ENCODE data around the gene JMJD8.
A peak's percentile ranks its signal among the peaks of the same experiment; 100 is the strongest.

The JMJD8 gene

DNA sequence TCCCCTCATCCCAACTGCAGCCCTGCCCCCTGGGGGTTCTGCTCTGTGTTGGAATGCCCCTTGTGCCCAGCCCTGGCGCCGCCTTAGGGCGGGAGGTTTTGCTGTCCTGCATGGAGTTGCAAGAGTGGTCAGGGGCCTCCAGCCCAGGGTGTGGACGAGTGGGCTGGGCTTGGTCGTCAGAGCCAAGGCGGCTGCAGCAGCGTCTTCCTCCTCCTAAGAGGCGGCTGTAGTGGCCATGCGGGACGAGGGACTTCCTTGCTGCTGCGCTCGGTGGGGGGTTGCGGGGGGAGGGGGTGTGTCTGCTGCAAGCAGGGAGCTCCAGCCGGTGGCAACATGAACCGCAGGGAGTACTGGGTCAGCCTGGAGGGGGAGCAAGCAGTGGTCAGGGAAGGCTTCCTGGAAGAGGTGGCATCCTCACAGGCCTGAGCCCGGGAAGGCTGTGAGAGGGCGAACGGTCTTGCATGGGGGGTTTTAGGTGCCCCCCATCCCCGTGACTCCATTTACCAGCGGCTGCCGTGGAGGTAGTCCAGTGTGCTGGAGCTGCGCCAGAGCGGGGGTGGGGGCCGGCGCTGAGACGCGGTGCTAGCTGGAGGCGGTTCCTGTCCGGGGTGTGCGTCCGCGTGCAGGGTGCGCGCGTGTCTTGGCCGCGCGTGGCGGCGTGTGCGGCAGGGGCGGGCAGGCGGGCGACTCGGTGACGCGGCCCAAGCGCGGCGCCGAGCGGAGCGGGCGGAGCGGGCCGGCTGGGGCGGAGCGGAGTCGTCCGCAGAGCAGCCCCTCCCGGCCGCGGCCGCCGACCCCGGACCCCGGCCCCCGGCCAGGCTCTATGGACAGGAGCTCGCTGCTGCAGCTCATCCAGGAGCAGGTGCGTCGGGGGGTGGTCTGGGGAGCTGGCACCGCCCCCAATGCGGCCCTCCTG is 8.9 kb downstream of the JMJD8 start, which contains the start of gene RHBDL1:
Gene RHBDL1, plus strand, starts transcription at position 704 of the 916 bp plus-strand sequence. Its CDS starts 120 bp downstream, at position 824.
- no peak for DNase-seq

DNA sequence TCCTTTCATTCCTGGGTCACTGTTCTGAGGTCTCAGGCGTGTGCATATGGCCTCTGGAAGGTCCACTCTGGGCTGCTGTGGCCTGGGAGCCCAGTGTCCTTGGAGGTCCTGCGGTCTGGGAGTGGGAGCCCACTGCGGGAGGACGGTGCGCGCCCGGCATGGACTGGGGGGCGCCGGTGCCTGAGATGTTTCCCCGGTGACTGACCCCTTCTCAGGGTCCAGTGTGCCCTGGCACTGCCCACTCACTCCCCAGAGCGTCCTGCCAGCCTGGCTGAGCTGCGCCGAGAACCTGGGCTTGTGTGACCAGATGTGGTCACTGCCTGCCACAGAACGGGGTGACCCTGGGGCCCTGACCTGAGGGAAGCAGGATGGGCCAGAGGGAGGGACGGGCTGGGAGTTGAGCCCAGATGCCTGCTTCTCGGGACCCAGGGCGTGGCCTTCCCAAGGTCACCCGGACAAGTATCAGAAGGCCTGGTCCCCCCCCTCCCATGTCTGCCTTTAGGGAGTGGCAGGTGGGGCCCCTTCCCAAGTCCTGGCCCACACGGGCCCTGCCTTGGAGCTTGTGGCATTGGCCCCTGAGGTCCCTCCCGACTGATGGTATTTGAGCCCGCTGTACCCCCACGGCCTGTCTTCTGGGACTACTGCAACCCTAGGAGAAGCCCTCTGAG is 9.8 kb downstream of the JMJD8 start:
- no peak for DNase-seq

DNA sequence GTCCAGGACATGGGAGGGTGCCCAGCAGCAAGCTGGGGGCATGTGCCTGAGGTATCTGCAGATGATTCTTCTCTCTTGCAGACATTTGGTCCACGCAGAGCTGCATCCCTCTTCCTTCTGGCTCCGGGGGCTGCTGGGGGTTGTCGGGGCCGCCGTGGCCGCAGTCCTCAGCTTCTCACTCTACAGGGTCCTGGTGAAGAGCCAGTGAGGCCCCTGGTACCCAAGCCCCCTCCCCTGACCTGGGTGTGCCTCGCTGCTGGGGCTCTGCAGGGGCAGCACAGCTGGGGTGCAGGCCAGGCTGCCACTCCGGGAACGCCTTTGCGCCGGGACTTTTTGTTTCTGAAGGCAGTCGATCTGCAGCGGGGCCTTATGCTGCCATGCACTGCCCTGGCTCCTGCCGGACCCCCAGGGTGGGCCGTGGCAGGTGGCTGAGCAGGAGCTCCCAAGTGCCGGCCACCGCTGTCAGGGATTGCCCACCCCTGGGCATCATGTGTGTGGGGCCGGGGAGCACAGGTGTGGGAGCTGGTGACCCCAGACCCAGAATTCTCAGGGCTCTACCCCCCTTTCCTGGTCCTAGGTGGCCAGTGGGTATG is 10.6 kb downstream of the JMJD8 start:
- DNase-seq = no peak

DNA sequence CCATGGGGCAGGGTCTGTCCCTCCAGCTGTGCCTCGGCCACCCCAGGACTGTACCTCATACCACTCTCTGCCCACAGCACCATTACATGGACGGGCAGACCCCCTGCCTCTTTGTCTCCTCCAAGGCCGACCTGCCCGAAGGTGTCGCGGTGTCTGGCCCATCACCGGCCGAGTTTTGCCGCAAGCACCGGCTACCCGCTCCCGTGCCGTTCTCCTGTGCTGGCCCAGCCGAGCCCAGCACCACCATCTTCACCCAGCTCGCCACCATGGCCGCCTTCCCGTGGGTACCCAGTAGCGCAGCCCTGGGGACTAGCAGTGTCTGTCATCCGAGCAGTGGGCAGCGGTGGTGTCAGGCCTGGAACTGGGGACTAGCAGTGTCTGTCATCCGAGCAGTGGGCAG is 11.3 kb downstream of the JMJD8 start:
- DNase-seq = no peak

DNA sequence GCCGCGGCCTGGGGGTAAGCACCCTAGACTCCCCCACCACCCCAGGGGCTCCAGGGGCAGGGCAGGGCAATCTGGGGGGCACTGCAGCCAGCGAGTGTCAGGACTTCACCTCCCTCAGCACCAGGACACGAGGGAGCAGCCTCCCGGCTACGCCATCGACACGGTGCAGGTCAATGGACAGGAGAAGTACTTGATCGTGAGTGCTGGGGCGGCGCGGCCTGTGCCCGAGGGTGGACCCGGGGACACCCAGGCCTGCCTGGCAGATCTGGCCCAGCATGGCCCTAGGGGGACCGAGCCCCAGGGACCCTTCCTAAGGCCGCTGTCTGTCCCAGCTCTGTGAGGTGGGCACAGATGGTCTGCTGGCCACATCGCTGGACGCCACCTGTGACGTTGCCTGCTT is 11.8 kb downstream of the JMJD8 start:
- DNase-seq = no peak

DNA sequence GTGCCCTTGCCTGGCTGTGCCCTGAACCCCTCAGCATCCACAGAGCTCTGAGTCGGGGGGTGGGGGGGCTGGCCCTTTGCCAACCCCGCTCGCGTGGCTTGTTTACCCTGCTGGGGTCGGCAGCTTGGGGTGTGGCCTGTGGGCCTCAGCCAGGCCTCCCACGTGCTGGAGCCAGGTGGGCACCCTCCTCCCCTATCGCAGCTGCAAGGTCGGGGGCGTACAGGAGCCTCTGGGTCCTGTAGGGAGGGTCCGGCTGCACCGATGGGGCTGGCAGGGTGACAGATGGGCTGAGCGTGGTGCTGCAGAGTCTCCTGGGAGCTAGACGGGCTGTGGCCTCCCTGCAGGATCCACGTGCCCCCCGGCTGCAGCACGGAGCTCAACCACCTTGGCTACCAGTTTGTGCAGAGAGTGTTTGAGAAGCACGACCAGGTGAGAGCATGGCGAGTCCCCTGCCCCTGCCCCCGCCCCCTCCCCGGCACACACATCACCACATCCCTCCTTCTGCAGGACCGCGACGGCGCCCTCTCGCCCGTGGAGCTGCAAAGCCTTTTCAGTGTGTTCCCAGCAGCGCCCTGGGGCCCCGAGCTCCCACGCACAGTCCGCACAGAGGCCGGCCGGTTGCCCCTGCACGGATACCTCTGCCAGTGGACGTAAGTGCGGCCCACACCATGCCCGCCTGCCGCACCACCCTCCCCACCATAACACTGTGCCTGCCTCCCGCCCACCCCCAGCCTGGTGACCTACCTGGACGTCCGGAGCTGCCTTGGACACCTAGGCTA is 12.6 kb downstream of the JMJD8 start:
- no peak for DNase-seq

DNA sequence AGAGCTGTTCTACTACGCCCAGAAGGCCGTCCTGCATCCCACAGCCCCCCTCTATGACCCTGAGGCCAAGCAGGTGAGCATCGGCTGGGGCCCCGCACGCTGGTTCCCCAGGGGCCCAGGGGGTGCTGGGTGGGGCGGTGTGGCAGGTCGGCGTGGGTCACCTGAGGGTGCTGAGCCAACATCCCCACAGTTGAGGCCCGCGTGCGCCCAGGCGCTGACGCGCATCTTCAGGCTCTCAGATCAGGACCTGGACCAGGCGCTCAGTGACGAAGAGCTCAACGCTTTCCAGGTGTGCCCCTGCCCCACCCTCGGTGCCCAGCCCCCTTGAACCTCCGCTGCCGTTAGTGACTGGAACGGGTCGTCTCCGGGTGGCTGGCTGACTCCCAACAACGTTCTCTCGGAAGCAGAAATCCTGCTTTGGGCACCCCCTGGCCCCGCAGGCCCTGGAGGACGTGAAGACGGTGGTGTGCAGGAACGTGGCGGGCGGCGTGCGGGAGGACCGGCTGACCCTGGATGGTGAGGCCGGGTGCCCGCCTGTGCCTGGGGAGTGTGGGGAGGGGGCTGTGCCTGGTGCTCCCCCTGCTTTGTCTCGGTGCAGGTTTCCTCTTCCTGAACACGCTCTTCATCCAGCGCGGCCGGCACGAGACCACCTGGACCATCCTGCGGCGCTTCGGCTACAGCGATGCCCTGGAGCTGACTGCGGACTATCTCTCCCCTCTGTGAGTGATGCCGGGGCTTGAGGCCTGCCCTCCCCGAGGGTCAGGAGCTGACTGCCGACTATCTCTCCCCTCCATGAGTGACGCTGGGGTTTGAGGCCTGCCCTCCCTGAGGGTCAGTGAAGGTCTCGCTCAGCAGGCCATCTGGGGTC is 13.4 kb downstream of the JMJD8 start:
- no peak for DNase-seq

DNA sequence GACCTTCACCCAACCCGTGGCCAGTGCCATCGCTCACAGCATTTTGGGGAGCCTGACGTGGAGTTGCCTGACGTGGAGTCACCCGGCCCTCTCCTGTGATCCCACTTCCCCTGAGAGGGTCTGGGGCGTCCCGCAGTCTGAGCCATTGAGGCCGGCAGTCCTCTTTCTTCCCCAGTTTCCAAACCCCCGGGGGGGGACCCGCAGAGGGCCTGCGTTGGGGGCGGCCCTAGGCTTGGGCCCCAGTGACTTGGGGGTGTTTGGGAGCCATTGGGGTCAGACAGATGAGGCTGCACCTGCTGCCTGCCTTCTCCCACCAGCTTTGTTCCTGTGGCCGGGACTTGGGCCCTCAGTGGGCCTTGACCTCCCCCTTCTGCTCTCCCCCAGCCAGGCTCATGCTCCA is 14.5 kb downstream of the JMJD8 start:
- DNase-seq = no peak

DNA sequence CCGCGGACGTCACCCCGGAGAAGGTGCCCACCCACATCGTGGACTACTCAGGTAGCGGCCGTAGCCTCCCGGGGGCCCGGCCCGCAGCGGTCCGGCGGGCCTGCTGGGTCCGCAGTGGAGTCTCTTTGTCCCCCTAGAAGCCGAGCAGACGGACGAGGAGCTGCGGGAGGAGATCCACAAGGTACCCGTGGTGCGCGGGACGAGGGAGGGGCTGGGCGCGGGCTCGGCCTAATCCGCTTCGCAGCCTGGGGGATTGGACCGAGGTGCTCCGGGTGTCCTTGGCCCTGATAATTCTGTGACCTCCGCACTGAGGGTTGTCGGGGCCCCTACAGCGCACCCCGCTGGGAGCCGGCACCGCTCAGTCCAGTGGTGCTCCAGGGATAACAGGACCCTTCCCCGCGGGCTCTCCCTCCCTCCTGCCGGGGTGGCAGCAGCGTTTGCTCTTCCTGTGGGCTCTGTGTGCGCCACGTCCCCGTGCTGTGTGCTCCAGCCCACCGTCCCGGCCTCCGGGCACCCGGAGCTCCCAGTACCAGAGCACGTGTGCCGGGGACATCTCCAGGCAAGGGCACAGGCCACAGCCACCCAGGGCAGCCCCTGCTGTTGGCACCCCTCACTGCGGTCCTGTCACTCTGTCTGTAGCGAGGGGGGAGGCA is 15.5 kb downstream of the JMJD8 start:
- no peak for DNase-seq

DNA sequence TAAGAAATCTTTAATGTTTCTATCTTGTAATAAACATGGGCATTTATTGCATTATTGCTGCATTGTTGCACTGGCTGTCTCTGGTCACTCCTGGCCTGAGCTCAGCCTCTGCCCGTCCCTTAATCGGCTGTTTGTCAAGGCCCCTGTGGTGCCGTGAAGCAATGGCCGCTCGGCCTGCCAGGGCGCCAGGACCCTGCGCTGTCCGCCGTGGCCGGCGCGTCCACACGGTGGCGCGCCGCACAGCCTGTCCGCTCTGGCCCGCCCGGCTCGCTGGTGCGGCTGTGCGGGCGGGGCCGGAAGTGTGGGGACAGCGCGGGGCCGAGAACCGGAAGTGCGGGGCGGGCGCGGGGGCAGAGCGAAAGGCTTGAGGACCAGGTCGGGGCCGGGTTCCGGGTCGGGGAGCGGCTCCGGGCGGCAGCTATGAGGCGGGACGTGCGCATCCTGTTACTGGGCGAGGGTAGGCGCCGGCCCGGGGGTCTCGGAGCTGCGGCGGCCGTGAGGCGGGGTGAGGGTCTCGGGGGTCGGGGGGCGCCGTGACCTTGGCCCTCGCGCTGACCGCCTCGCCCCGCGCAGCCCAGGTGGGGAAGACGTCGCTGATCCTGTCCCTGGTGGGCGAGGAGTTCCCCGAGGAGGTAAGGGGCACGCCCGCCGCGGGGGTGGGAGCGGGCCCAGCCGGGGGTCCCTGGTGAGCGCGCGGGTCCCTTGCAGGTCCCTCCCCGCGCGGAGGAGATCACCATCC is 16.2 kb downstream of the JMJD8 start, which contains the start of gene RHOT2:
Gene RHOT2, plus strand, starts transcription at position 353 of the 739 bp plus-strand sequence. Its CDS starts 68 bp downstream, at position 421.
- peak; percentile 85 for DNase-seq

DNA sequence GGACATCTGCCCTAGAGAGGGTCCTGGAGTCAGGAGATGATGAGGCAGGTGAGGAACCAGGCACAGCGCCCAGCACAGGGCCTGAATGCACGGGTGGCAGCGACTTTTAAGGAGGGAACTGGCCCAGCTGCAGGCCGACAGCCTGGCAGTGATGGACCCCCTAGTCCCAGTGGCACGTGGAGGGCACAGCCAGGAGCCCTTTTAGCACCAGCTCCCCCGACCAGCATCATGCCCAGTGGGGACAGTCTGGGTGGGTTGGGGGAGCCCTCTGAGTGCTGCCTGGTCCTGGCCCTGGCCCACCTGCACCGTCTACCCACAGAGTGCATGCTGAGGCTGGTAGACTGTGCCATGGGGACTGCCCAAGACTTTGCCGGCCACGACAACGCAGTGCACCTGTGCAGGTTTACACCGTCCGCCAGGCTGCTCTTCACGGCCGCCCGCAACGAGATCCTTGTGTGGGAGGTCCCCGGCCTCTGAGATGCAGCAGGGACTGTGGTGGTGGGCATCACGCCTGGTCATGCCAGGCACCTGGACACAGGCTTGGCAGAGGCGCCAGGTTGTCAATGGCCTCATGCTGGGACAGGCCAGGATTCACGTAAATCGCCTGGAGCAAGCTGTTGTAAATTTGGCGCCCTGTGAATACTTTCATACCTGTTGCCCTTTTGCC is 16.9 kb downstream of the JMJD8 start:
- no peak for DNase-seq

DNA sequence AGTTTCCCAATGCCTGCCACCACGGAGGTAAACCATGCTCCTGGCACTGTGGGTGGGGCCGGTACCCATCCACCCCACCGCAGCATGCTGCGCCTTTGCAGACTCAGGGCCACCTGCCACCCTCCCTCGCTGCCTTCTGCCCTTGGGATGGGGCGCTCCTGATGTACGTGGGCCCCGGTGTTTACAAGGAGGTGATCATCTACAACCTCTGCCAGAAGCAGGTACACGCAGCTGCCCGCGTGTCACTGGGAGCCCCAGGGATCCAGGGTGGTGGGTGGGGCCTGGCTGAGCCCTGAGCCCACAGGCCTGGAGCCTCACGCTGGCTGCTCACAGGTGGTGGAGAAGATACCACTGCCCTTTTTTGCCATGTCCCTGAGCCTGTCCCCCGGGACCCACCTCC is 17.6 kb downstream of the JMJD8 start:
- no peak for DNase-seq

DNA sequence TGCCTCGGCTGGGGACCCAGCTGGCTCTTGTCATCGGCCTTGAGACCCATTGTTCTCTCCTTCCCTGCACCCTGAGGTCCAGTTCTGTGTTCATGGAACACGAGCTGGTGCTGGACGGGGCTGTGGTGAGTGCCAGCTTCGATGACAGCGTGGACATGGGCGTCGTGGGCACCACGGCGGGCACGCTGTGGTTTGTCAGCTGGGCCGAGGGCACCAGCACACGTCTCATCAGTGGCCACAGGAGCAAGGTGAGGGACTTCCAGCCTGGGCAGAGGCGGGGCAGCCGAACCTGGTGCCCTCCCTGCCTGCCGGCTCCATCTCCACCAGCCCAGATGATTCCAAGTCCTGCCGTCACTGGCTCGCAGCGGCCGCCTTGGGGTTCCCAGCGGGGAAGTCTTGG is 21.5 kb downstream of the JMJD8 start:
- no peak for DNase-seq

DNA sequence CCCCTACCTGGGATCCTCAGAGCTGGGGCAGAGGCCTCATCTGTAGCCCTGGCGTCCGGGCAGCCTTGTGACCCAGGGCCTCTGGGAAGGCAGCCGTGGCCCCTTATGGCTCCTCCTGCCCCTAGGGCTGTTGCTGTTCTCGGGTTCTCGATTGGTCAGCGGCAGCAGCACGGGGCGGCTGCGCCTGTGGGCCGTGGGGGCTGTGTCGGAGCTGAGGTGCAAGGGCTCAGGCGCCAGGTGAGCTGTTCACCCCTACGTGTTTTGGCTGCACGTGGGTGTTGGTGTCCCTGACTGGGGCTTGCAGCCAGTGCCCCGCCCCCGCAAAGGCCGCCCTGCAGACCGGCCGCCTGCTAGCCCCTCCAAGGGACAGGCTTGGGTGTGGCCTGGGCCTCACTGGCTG is 22.0 kb downstream of the JMJD8 start:
- DNase-seq = no peak

DNA sequence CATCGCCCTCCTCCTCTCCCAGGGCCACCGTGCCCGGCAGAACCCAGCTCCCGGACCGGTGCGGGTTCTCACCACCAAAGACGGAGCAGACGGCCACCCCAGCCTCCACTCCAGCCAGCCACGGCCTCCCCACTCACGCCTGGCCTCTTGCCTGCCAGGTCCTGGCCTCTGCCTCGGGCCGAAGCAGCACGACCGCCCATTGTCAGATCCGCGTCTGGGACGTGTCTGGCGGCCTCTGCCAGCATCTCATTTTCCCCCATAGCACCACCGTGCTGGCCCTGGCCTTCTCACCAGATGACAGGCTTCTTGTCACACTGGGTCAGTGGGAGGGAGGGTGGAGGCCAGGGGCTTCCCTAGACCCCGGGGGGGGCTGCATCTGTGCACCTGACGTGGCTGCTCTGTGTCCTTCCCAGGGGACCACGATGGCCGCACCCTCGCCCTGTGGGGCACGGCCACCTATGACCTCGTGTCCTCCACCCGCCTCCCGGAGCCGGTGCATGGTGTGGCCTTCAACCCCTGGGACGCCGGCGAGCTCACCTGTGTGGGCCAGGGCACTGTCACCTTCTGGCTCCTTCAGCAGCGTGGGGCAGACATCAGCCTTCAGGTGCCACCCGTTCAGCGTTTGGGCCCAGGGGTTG is 22.8 kb downstream of the JMJD8 start:
- DNase-seq = no peak

DNA sequence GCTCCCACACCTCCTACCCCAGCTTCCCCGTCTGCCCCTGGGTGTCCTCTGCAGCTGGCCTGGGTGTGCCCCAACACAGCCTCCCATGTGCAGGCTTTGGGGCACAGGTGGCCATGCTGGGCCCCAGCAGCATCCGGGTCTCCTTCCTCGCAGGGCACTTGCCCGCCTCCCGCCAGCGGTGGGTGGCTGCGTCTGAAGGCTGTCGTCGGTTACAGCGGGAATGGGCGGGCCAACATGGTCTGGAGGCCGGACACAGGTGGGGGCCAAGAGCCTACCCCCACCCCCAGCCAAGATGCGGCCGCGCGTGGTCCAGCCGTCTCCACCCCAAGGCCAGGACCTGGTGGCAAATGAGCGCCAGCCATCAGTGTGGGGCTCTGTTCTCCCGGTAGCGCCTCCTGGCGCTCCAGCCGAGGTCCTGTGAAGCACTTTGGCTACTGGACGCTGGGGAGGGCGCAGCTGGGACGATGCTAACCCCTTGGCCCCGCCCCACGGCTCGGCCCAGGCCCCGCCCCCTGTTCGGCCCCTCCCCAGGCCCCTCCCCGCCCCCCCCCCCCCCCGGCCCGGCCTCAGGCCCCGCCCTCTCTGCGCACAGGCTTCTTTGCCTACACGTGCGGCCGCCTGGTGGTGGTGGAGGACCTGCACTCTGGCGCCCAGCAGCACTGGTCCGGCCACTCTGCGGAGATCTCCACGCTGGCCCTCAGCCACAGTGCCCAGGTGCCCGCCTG is 23.5 kb downstream of the JMJD8 start:
- peak; percentile 75 for DNase-seq

DNA sequence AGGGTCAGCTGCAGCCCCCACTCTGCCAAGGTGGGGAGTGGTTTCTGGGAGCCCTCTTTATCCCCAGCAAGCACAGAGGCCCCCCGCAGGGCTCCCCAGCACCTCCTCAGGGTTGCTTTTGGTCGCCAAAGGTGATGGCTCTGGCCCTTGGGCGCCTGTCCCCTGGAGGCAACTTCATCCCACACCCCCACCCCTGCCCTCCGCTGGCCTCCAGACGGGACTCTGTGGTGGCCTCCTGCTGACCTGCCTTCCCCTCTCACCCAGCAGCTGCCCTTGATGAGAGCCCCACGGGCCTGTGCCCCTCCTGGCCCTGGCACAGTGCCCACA is 24.0 kb downstream of the JMJD8 start:
- DNase-seq = no peak

DNA sequence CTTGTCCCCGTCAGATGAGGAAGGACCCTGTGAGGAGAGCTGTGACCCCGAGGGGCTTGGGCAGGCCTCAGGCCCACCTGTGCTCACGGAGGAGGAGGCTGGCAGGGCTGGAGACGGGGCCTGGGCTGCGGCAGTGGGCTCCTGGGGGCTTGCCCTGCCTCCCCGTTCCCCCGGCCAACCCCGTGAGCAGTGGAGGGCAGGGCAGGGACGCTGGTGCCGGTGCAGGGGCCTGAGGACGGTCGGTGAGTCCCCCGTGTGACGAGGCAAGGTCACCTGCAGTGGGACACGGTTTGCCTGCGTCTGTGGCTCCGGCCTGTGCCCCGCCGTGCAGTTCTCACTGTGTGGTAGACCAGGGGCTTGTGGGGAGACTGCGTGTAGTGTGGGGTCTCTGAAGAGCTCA is 24.5 kb downstream of the JMJD8 start:
- no peak for DNase-seq

Measured in NCI-H774 (cell line).